Fibroblast of skin of right quadriceps (primary cell): Measurements from ENCODE around the gene FAM83E.
A peak's percentile ranks its signal among the peaks of the same experiment; 100 is the strongest.
"Not testable (repeated sequence)": the region's sequence is repeated elsewhere in the genome, so short reads cannot be mapped to it uniquely, and the experiment has no call there.

Experiments used
- DNase-seq: peaks from one replicate; pipeline ENCODE4 v3.0.0-alpha.2; 2013

Gene FAM83E

GRCh38 chr19:48614436-48615230 lies at the start of gene FAM83E:
FAM83E (minus strand) TSS chr19:48615076; CDS start chr19:48613372, 1,704 bp downstream.
- no peak for DNase-seq

GRCh38 chr19:48664476-48664875 lies 49.6 kb upstream of the FAM83E start:
- no peak for DNase-seq

GRCh38 chr19:48663667-48664066 lies 48.8 kb upstream of the FAM83E start:
- no peak for DNase-seq

GRCh38 chr19:48661711-48662090 lies 46.8 kb upstream of the FAM83E start:
- DNase-seq, result no peak

- peak; percentile 85 for DNase-seq
These were observed 46.2 kb upstream of the FAM83E start for GRCh38 chr19:48660852-48661710.

GRCh38 chr19:48659768-48660167 lies 44.9 kb upstream of the FAM83E start:
- DNase-seq, result no peak

- DNase-seq, result no peak
These were observed 43.6 kb upstream of the FAM83E start for GRCh38 chr19:48658483-48658882.

GRCh38 chr19:48657828-48658227 lies 43.0 kb upstream of the FAM83E start:
- not testable (repeated sequence) for DNase-seq

- peak; percentile 89 for DNase-seq
These were observed 42.1 kb upstream of the FAM83E start for GRCh38 chr19:48656840-48657474.

- DNase-seq, result no peak
These were observed 39.6 kb upstream of the FAM83E start for GRCh38 chr19:48654299-48655059.

- DNase-seq, result no peak
These were observed 36.8 kb upstream of the FAM83E start for GRCh38 chr19:48651683-48652048.

- DNase-seq, result no peak
These were observed 36.3 kb upstream of the FAM83E start for GRCh38 chr19:48650974-48651682.

- DNase-seq, result no peak
These were observed 33.3 kb upstream of the FAM83E start for GRCh38 chr19:48648134-48648533.

GRCh38 chr19:48646722-48647216 lies 31.9 kb upstream of the FAM83E start:
- DNase-seq, result no peak

GRCh38 chr19:48646001-48646721 lies 31.3 kb upstream of the FAM83E start, which contains the start of gene CA11:
CA11 (minus strand) TSS chr19:48646187; CDS start chr19:48645632, 555 bp downstream.
- peak; percentile 78 for DNase-seq

GRCh38 chr19:48645620-48646000 lies 30.7 kb upstream of the FAM83E start:
- DNase-seq, result no peak

GRCh38 chr19:48644839-48645619 lies 30.2 kb upstream of the FAM83E start:
- DNase-seq, result peak; percentile 61

- DNase-seq, result no peak
These were observed 29.5 kb upstream of the FAM83E start for GRCh38 chr19:48644355-48644754.

GRCh38 chr19:48642862-48643261 lies 28.0 kb upstream of the FAM83E start:
- DNase-seq, result no peak

- no peak for DNase-seq
These were observed 27.0 kb upstream of the FAM83E start for GRCh38 chr19:48641850-48642249.
